AG09309 (cell line): Measurements from ENCODE around the gene SNAPC4.
"Not testable (repeated sequence)": the region's sequence is repeated elsewhere in the genome, so short reads cannot be mapped to it uniquely, and the experiment has no call there.

Experiments used
- DNase-seq: peaks from one replicate; pipeline ENCODE4 v3.0.0-alpha.2; 2010; ENCODE audit warnings: low read depth
- H3K4me3 ChIP-seq: 2 replicates; pipeline ENCODE4 v1.5.1; 2011; ENCODE audit warnings: mild to moderate bottlenecking, low read depth, low read length, moderate library complexity; ENCODE audit not compliant: control insufficient read depth
- CTCF ChIP-seq: IDR thresholded peaks from 2 replicates; pipeline ENCODE4 v1.5.1; 2011; ENCODE audit warnings: mild to moderate bottlenecking, low read depth, low read length, inconsistent platforms; ENCODE audit not compliant: insufficient read depth, control insufficient read depth; ENCODE audit errors: missing control alignments

Gene SNAPC4

GRCh38 chr9:136409557-136410455 is 9.8 kb upstream of the SNAPC4 start:
- DNase-seq, result no peak
- peak overlapping the region; percentile 100 for H3K4me3 ChIP-seq
- no peak for TF ChIP-seq CTCF

GRCh38 chr9:136407911-136408310 is 7.9 kb upstream of the SNAPC4 start:
- DNase-seq, result no peak
- H3K4me3 ChIP-seq, result no peak overlapping the region
- no peak for TF ChIP-seq CTCF

- not testable (repeated sequence) for DNase-seq, H3K4me3 ChIP-seq
These were observed 7.1 kb upstream of the SNAPC4 start for GRCh38 chr9:136407061-136407460.

GRCh38 chr9:136405904-136406303 is 5.9 kb upstream of the SNAPC4 start:
- H3K4me3 ChIP-seq, result not testable (repeated sequence)

GRCh38 chr9:136405481-136405880 is 5.5 kb upstream of the SNAPC4 start:
- H3K4me3 ChIP-seq, result no peak overlapping the region
- DNase-seq, result no peak

More at GRCh38 chr9:136405904-136406303, 5.9 kb upstream of the SNAPC4 start:
- DNase-seq, result not testable (repeated sequence)

GRCh38 chr9:136404801-136405136 is 4.8 kb upstream of the SNAPC4 start:
- H3K4me3 ChIP-seq, result no peak overlapping the region
- DNase-seq, result no peak
- no peak for TF ChIP-seq CTCF

More at GRCh38 chr9:136405481-136405880, 5.5 kb upstream of the SNAPC4 start:
- TF ChIP-seq CTCF, result no peak

- no peak for TF ChIP-seq CTCF
- no peak overlapping the region for H3K4me3 ChIP-seq
- no peak for DNase-seq
These were observed 4.2 kb upstream of the SNAPC4 start for GRCh38 chr9:136403915-136404800.
